GM12878 (cell line): ENCODE measurements around the gene AFAP1. TPM values are rescaled to one million over a fixed set of nuclear protein-coding genes. Genes with fewer than 3 reads are reported as not detected.

Experiments
- BMI1 ChIP-seq: fragments of 450-650 bp; IDR thresholded peaks from 2 replicates; pipeline ENCODE4 v1.6.1; 2016; ENCODE audit warnings: mild to moderate bottlenecking, moderate library complexity, borderline replicate concordance
- BRCA1 ChIP-seq: IDR thresholded peaks from 2 replicates; pipeline ENCODE4 v1.6.1; 2011; ENCODE audit warnings: low read depth, low read length, improper control_type of control experiment
- CBFB ChIP-seq: IDR thresholded peaks from 2 replicates; pipeline ENCODE4 v1.6.1; 2016; ENCODE audit warnings: antibody characterized with exemption, low read depth
- CHD2 ChIP-seq: IDR thresholded peaks from 2 replicates; pipeline ENCODE4 v1.6.1; 2011; ENCODE audit warnings: low read depth, low read length, improper control_type of control experiment, borderline replicate concordance
- EED ChIP-seq: sonication (generic); IDR thresholded peaks from 2 replicates; pipeline ENCODE4 v1.6.1; 2016; ENCODE audit warnings: antibody characterized with exemption, low read depth
- FOS ChIP-seq: IDR thresholded peaks from 3 replicates; pipeline ENCODE4 v1.6.1; 2011; ENCODE audit warnings: borderline replicate concordance; ENCODE audit not compliant: insufficient read length; ENCODE audit errors: extremely low read depth
- JUNB ChIP-seq: IDR thresholded peaks from 2 replicates; pipeline ENCODE4 v1.6.1; 2016; ENCODE audit warnings: antibody characterized with exemption, mild to moderate bottlenecking
- MLLT1 ChIP-seq: fragments of 450-650 bp; IDR thresholded peaks from 2 replicates; pipeline ENCODE4 v1.6.1; 2016; ENCODE audit warnings: mild to moderate bottlenecking
- MTA3 ChIP-seq: IDR thresholded peaks from 2 replicates; pipeline ENCODE4 v1.6.1; 2012; ENCODE audit warnings: low read length, inconsistent platforms, borderline replicate concordance
- NFIC ChIP-seq: IDR thresholded peaks from 2 replicates; pipeline ENCODE4 v1.6.1; 2012; ENCODE audit warnings: low read depth, mild to moderate bottlenecking, inconsistent platforms, low read length, moderate library complexity
- PAX5 ChIP-seq: IDR thresholded peaks from 2 replicates; pipeline ENCODE4 v1.6.1; 2011; ENCODE audit warnings: low read depth, low read length, borderline replicate concordance
- RELA ChIP-seq: fragments of 450-650 bp; IDR thresholded peaks from 2 replicates; pipeline ENCODE4 v1.8.0; 2014; ENCODE audit warnings: borderline replicate concordance; ENCODE audit not compliant: partially characterized antibody
- RFX5 ChIP-seq: IDR thresholded peaks from 2 replicates; pipeline ENCODE4 v1.6.1; 2011; ENCODE audit warnings: low read depth, low read length, improper control_type of control experiment
- SREBF2 ChIP-seq: IDR thresholded peaks from 2 replicates; pipeline ENCODE4 v1.6.1; 2012; ENCODE audit warnings: mild to moderate bottlenecking, low read length
- STAT1 ChIP-seq: fragments of 450-650 bp; conservative IDR thresholded peaks from 2 replicates; pipeline ENCODE4 v1.6.1; 2014; ENCODE audit warnings: antibody characterized with exemption, mild to moderate bottlenecking
- SUZ12 ChIP-seq: fragments of 200-600 bp; sonication (generic); IDR thresholded peaks from one replicate; pipeline ENCODE4 v1.6.1; 2018; ENCODE audit warnings: antibody characterized with exemption, mild to moderate bottlenecking; ENCODE audit not compliant: unreplicated experiment
- WRNIP1 ChIP-seq: IDR thresholded peaks from 2 replicates; pipeline ENCODE4 v1.6.1; 2011; ENCODE audit warnings: low read depth, low read length, improper control_type of control experiment, borderline replicate concordance
- ZBED1 ChIP-seq: IDR thresholded peaks from 2 replicates; pipeline ENCODE4 v1.6.1; 2016; ENCODE audit warnings: borderline replicate concordance
- polyA plus RNA-seq, 11 experiments: library from polyadenylated mRNA; depleted of rRNA in 4 of 11; unstranded in 6 of 11; stranded (reverse) in 5 of 11; fragments of >200 nt; fragmentation: Nextera tagmentation in 4 of 11; fragmentation: Illumina TruSeq in 1 of 11; extraction: Ambion mirVana in 4 of 11; extraction: Trizol in 1 of 11; gene quantifications; 1 replicate in 1 of 11; 2 replicates in 10 of 11; pipeline versions ENCODE4 v1.2.1 to v1.2.3, GENCODE V29; 2011 to 2016; ENCODE audit warnings: inconsistent platforms in 2 of 11, missing spikeins in 2 of 11, low read depth in 1 of 11
- total RNA-seq, 4 experiments: library from RNA; depleted of rRNA in 3 of 4; stranded (reverse); fragments of >200 nt in 3 of 4; fragmentation: Illumina TruSeq in 1 of 4; extraction: Trizol in 1 of 4; gene quantifications; 2 replicates each; pipeline versions ENCODE4 v1.2.1 to v1.2.3, GENCODE V29; 2013 to 2021
- TF ChIP-seq, protein P1 (sequence below): IDR thresholded peaks from 2 replicates; pipeline ENCODE4 v1.6.1; 2012; ENCODE audit warnings: improper control_type of control experiment, low read depth, low read length; ENCODE audit not compliant: insufficient replicate concordance
- TF ChIP-seq, protein P2 (sequence below): IDR thresholded peaks from 2 replicates; pipeline ENCODE4 v1.6.1; 2011; ENCODE audit warnings: mild to moderate bottlenecking, low read depth, low read length, moderate library complexity; ENCODE audit not compliant: insufficient replicate concordance
- TF ChIP-seq, protein P3 (sequence below): IDR thresholded peaks from 2 replicates; pipeline ENCODE4 v1.6.1; 2012; ENCODE audit warnings: low read depth, low read length, improper control_type of control experiment

AFAP1 gene
- total and polyA plus RNA-seq, 10 of the 15 experiments (the other 5 are each of a cell fraction or from before 2014, with no cell fraction given): 0.02 to 0.23 (median 0.09) TPM; not detected in 1

DNA sequence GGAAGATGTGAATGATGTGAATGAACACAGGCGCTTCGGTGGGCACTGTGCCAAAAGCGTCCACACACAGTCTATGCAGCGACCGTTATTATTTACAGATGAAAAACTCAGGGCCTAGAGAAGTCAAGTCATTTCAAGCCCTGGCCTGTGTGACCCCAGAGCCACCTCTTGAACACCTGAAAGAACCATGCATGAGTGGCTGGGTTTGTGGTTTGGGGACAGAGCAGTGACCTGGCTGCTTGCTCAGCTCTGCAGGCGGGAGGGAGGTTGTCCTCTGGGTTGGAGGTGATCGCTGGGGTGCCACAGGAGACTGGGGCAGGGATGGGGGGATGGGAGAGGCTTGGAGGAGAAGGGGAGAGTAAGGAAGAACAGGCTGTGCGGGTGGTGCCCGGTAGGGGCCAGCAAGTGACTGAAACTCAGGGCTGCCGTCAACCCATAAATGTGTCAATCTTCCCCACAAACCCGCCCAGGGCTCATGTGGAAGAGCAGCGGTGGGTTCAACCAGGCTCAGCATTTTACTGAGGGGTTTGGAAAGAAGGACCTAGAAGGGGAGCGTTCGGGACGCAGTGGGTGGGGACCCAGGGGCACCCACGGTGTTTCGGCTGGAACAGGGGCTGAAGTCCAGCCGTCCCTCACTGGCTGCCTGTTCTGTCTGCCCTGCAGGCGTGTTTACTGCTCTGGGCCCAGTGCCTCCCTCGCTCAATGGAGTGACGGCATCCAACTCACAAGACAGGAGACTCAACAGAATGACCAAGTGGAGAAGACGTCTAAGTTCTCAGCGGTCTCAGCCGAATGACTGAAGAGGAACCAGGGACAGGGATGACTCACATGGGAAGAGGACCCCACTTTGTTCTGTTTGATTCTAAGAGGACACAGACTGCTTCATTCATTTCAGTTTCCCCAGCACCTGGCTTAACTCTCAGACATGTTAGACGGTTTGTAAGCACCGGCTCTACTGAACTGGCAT is 167.8 kb downstream of the AFAP1 start (continued):
- TF ChIP-seq, protein P1, sequence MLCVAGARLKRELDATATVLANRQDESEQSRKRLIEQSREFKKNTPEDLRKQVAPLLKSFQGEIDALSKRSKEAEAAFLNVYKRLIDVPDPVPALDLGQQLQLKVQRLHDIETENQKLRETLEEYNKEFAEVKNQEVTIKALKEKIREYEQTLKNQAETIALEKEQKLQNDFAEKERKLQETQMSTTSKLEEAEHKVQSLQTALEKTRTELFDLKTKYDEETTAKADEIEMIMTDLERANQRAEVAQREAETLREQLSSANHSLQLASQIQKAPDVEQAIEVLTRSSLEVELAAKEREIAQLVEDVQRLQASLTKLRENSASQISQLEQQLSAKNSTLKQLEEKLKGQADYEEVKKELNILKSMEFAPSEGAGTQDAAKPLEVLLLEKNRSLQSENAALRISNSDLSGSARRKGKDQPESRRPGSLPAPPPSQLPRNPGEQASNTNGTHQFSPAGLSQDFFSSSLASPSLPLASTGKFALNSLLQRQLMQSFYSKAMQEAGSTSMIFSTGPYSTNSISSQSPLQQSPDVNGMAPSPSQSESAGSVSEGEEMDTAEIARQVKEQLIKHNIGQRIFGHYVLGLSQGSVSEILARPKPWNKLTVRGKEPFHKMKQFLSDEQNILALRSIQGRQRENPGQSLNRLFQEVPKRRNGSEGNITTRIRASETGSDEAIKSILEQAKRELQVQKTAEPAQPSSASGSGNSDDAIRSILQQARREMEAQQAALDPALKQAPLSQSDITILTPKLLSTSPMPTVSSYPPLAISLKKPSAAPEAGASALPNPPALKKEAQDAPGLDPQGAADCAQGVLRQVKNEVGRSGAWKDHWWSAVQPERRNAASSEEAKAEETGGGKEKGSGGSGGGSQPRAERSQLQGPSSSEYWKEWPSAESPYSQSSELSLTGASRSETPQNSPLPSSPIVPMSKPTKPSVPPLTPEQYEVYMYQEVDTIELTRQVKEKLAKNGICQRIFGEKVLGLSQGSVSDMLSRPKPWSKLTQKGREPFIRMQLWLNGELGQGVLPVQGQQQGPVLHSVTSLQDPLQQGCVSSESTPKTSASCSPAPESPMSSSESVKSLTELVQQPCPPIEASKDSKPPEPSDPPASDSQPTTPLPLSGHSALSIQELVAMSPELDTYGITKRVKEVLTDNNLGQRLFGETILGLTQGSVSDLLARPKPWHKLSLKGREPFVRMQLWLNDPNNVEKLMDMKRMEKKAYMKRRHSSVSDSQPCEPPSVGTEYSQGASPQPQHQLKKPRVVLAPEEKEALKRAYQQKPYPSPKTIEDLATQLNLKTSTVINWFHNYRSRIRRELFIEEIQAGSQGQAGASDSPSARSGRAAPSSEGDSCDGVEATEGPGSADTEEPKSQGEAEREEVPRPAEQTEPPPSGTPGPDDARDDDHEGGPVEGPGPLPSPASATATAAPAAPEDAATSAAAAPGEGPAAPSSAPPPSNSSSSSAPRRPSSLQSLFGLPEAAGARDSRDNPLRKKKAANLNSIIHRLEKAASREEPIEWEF: no peak
- no peak for TF ChIP-seq SUZ12
- no peak for TF ChIP-seq RFX5
- TF ChIP-seq ZBED1: no peak
- no peak for TF ChIP-seq BMI1
- no peak for TF ChIP-seq MLLT1
- TF ChIP-seq SREBF2: no peak
- peak; percentile 84 for TF ChIP-seq NFIC
- TF ChIP-seq WRNIP1: no peak
- TF ChIP-seq, protein P2, sequence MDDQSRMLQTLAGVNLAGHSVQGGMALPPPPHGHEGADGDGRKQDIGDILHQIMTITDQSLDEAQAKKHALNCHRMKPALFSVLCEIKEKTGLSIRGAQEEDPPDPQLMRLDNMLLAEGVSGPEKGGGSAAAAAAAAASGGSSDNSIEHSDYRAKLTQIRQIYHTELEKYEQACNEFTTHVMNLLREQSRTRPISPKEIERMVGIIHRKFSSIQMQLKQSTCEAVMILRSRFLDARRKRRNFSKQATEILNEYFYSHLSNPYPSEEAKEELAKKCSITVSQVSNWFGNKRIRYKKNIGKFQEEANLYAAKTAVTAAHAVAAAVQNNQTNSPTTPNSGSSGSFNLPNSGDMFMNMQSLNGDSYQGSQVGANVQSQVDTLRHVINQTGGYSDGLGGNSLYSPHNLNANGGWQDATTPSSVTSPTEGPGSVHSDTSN: peak; percentile 37
- TF ChIP-seq EED: peak; percentile 68
- no peak for TF ChIP-seq FOS
- peak; percentile 86; the same call in 1 of the 2 replicates for TF ChIP-seq CBFB
- no peak for TF ChIP-seq BRCA1
- TF ChIP-seq PAX5: peak; percentile 90
- TF ChIP-seq MTA3: peak; percentile 67; the same call in 1 of the 2 replicates
- TF ChIP-seq STAT1: no peak
- TF ChIP-seq JUNB: peak; percentile 82
- no peak for TF ChIP-seq RELA
- TF ChIP-seq, protein P3, sequence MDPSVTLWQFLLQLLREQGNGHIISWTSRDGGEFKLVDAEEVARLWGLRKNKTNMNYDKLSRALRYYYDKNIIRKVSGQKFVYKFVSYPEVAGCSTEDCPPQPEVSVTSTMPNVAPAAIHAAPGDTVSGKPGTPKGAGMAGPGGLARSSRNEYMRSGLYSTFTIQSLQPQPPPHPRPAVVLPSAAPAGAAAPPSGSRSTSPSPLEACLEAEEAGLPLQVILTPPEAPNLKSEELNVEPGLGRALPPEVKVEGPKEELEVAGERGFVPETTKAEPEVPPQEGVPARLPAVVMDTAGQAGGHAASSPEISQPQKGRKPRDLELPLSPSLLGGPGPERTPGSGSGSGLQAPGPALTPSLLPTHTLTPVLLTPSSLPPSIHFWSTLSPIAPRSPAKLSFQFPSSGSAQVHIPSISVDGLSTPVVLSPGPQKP: no peak
- no peak for TF ChIP-seq CHD2
